MCF 10A (cell line): Measurements from ENCODE around the gene LATS2. TPM values are rescaled to one million over a fixed set of nuclear protein-coding genes. Genes with fewer than 3 reads are reported as not detected.

ENCODE experiments used
- BruUV-seq: library from RNA; stranded (reverse); fragments of 400-500 nt; replicated peaks from 2 replicates; lab custom pipeline; 2021; lab: Mats Ljungman, UMichigan
- CTCF ChIA-PET: fragments of 300-600 bp; sonication (Branson Sonifier 250); formaldehyde crosslinking; extraction: SDS; loops from one replicate; lab custom pipeline; 2021; ENCODE audit warnings: antibody characterized with exemption, inconsistent platforms; lab: Yijun Ruan, JAX
- POLR2A ChIA-PET: fragments of 300-600, 350-650 bp; sonication (Branson Sonifier 250); formaldehyde crosslinking; extraction: SDS; loops from one replicate; lab custom pipeline; 2020; ENCODE audit warnings: antibody characterized with exemption, inconsistent platforms; lab: Yijun Ruan, JAX
- DNase-seq: peaks from one replicate; pipeline ENCODE4 v3.0.0-alpha.2; 2018; ENCODE audit not compliant: unreplicated experiment
- H3K27ac Mint-ChIP-seq: one replicate; pipeline ENCODE4 v1.8.0; 2022; ENCODE audit warnings: mild to moderate bottlenecking, low read depth, mixed read lengths; ENCODE audit not compliant: unreplicated experiment
- H3K27me3 Mint-ChIP-seq: one replicate; pipeline ENCODE4 v1.8.0; 2022; ENCODE audit warnings: mixed read lengths; ENCODE audit not compliant: insufficient read depth, unreplicated experiment
- H3K36me3 Mint-ChIP-seq: one replicate; pipeline ENCODE4 v1.8.0; 2022; ENCODE audit warnings: mild to moderate bottlenecking, moderate library complexity, mixed read lengths; ENCODE audit not compliant: insufficient read depth, unreplicated experiment
- H3K4me1 Mint-ChIP-seq: one replicate; pipeline ENCODE4 v1.8.0; 2022; ENCODE audit warnings: mixed read lengths; ENCODE audit not compliant: insufficient read depth, unreplicated experiment
- H3K4me3 Mint-ChIP-seq: one replicate; pipeline ENCODE4 v1.8.0; 2022; ENCODE audit warnings: mild to moderate bottlenecking, moderate library complexity, mixed read lengths; ENCODE audit not compliant: unreplicated experiment
- H3K9me3 Mint-ChIP-seq: one replicate; pipeline ENCODE4 v1.8.0; 2022; ENCODE audit warnings: mixed read lengths; ENCODE audit not compliant: unreplicated experiment
- CTCF ChIP-seq: fragments of 200-600 bp; IDR thresholded peaks from one replicate; pipeline ENCODE4 v1.8.0; 2022; ENCODE audit warnings: antibody characterized with exemption, mild to moderate bottlenecking; ENCODE audit not compliant: unreplicated experiment
- intact Hi-C: fragments of 100-400 bp; cut with micrococcal nuclease; formaldehyde crosslinking; loops from 2 replicates; pipeline ENCODE4 v1.14.1; 2022
- total RNA-seq: library from RNA; stranded (reverse); gene quantifications from 2 replicates; pipeline ENCODE4 v1.2.3, GENCODE V29; 2022

The LATS2 gene
- total RNA-seq, 1 experiment from 2014 or later = 32.3 TPM

GRCh38 chr13:20988033-20988908 is 73.1 kb downstream of the LATS2 start:
- POLR2A ChIA-PET = no interaction called here
- no peak overlapping the region for H3K27ac Mint-ChIP-seq
- CTCF ChIA-PET = no interaction called here
- no peaks in the 10 kb centered on the region for H3K27me3 Mint-ChIP-seq
- BruUV-seq = no TSS peak
- intact Hi-C loops = no loop called here
- H3K4me3 Mint-ChIP-seq = no peak overlapping the region
- TF ChIP-seq CTCF = no peak
- no peaks in the 10 kb centered on the region for H3K9me3 Mint-ChIP-seq
- H3K36me3 Mint-ChIP-seq = peaks cover 57% of the 10 kb centered on the region
- peaks cover 20% of the 10 kb centered on the region for H3K4me1 Mint-ChIP-seq
- DNase-seq = no peak

GRCh38 chr13:20987599-20987998 is 73.8 kb downstream of the LATS2 start:
- intact Hi-C loops = no loop called here
- Mint-ChIP-seq H3K4me3 (no peak overlapping the region), H3K27me3 (no peaks in the 10 kb centered on the region), H3K27ac (no peak overlapping the region), H3K36me3 (peaks cover 63% of the 10 kb centered on the region), H3K9me3 (no peaks in the 10 kb centered on the region), H3K4me1 (peaks cover 16% of the 10 kb centered on the region)
- BruUV-seq = no TSS peak
- CTCF ChIA-PET = interaction anchor here (0.6 kb wide), 1 partner anchor 47 kb away, joined by 3 read pairs; no protein-coding TSS in a partner anchor
- POLR2A ChIA-PET = no interaction called here
- TF ChIP-seq CTCF = no peak
- no peak for DNase-seq

- Mint-ChIP-seq H3K27ac (no peak overlapping the region), H3K4me3 (no peak overlapping the region), H3K9me3 (no peaks in the 10 kb centered on the region), H3K4me1 (peaks cover 7% of the 10 kb centered on the region), H3K27me3 (no peaks in the 10 kb centered on the region), H3K36me3 (peaks cover 73% of the 10 kb centered on the region)
- intact Hi-C loops = no loop called here
- TF ChIP-seq CTCF = no peak
- POLR2A ChIA-PET = interaction anchor here (1.2 kb wide), 1 partner anchor 192 kb away, joined by 3 read pairs; no protein-coding TSS in a partner anchor
- no peak for DNase-seq
- CTCF ChIA-PET = no interaction called here
- BruUV-seq = no TSS peak
These were observed 76.5 kb downstream of the LATS2 start for GRCh38 chr13:20984879-20985278.

DNA sequence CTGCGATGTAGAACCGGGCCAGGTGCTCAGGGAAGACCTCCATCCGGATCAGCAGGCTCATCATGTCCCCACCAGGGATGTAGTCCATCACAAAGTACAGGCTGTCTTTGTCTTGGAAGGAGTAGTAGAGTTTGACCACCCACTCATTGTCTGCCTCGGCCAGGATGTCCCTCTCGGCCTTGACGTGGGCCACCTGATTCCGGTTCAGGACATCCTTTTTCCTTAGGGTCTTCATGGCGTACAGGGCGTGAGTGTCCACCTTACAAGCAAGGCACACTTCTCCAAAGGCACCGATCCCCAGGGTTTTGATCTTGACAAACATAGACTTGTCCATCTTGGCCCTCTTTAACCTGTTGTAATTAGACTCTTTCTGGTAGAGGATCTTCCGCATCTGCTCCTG is 78.0 kb downstream of the LATS2 start:
- peaks cover 7% of the 10 kb centered on the region for H3K4me1 Mint-ChIP-seq
- CTCF ChIA-PET = interaction anchor here (0.6 kb wide), 1 partner anchor 1807 kb away, joined by 3 read pairs; no protein-coding TSS in a partner anchor
- peak overlapping the region; percentile 54 for H3K27ac Mint-ChIP-seq
- POLR2A ChIA-PET = interaction anchor here (1.0 kb wide), 1 partner anchor 12 kb away, joined by 4 read pairs; no protein-coding TSS in a partner anchor
- H3K4me3 Mint-ChIP-seq = no peak overlapping the region
- no peak for TF ChIP-seq CTCF
- intact Hi-C loops = no loop called here
- BruUV-seq = no TSS peak
- no peaks in the 10 kb centered on the region for H3K9me3 Mint-ChIP-seq
- peaks cover 81% of the 10 kb centered on the region for H3K36me3 Mint-ChIP-seq
- no peaks in the 10 kb centered on the region for H3K27me3 Mint-ChIP-seq
- no peak for DNase-seq
